ENCODE results near the gene SND1.

SND1 gene

DNA sequence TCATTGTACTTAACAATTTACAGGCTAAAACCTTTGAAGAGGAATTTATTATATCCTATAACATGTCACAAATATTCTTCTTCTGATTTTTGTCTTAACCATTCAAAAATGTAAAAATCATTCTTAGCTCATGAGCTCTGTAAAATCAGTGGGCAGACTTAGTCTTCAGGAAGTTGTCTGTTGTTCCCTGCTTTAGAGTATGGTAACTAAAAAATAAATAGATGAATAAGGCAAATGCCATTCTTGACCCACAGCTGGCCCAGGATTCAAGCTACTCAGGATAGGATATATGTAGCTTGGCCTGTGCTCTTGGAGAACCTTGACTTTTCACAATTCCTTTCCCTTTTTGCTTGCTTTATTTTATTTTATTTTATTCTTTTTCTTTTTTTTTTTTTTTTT is 327.7 kb downstream of the SND1 start:
- no peak for DNase-seq

DNA sequence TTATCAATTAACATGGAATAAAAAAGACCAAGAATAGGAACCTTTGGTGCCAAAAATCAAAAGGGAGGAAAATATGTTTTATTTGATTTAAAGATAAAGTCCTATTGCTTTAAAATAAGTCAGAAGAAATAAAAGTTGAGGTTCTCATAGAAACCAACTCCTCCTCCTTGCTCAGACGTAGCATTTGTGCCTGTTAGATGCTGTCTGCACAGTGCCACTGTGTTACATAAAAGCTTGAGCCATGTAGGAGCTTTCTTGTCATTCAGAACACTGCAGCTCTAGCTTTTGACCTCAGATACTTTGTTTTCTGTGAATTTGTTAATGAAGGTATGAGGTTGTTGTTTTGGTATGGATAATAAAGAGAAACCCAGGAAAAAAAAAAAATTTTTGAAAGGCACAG is 328.9 kb downstream of the SND1 start:
- no peak for DNase-seq

DNA sequence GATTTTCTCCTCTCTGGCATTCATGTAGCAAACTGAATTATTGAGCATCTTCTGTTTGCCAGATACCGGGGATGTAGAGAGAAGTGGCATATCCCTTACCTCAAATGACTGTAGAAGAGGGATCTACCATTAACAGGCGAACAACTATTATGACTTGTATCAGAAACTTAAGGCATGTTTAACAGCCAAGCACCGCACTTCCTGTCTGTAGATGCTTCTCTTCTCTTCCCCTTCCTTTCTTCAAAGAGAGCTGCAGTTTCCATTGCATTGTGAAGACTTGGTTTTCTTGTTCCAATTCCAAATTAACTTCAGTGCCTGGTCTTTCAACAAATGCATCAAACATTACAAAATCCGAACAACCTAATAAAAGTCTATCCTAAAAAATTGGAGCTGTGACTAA is 330.0 kb downstream of the SND1 start:
- no peak for DNase-seq

DNA sequence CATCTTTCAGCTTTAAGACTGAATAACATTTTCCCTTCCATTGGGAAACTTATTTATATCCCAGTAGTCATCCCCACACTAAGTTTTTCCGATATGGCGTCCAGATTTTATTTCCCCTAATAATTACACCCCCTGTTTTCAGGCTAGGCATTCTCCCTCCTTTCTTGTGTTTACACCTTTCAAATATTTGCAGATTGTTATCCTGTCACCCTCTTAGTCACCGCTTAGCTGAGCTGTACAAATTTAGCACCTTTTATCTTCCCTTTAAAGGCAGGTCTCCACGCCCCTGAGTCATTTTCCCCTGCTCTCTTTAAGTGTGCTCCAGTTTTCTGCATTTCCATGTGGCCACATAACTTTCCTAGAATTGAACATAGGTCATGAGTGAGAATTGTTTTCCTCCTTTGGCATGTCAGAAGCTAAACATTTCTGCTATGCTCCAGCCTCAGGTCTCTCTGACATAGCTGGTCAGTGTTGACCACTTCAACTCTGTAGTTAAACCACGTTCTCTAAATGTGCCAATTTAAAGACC is 331.9 kb downstream of the SND1 start:
- DNase-seq = no peak

DNA sequence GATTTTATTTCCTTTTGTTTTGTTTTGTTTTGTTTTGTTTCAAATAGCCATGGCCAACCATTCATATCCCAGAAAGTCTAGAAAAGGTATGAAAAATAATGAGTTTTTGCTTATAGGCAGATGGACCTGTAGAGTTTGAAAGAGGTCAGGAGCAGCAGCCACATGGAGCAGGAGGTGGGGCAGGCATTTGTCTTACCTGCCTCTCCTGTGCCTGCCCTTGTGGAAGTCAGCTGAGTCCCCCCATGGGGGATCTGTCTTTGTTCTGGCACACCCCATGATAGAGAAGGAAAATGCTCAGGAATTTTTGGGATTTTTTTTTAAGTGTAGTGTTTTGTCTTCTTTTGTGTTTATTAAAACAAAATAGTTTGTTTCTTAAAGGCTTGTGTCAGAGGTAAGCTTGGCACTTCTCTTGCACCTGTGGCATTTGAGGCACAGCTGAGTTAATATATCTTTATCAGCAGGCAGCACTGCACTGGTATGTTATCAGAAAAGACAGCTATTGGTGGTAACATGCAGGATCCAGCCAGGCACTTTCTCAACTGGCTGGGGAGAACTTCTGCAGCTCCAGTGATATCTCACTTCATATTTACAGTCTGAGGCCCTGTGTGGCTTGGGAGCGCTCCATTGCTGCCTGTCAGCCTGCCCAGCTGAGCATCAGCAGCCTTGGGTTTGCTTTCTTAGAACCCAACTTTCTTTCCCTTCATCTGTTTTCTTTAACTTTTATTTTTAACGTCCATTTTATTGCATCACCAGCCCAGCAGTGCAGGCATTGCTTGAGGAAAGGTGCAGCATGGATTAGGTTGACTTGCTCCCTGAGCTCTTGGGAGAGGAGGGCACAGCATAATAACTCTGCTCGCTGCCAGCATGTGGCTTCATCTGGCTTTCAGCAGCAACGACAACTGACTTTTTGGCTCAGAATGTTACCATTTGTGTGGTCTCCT is 334.9 kb downstream of the SND1 start:
- DNase-seq = no peak

DNA sequence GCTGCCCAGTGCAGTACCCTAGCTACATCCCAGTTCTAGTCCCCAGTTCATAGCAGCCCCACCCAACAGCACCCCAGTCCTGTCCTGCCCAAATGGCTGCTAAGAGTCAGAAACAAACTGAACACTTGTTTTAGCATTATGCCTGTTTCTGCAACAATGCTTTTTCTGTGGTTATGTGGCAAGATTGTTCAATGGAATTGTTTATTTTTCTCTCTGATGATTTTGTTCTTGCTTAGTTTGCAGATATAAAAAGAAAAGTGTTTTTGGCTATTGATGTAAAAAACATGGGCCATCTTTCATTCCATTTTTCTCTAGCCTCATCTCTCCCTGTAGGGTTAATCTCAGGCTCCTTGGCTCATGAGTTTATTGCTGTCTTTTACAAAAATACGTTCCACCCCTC is 336.8 kb downstream of the SND1 start:
- DNase-seq = no peak

DNA sequence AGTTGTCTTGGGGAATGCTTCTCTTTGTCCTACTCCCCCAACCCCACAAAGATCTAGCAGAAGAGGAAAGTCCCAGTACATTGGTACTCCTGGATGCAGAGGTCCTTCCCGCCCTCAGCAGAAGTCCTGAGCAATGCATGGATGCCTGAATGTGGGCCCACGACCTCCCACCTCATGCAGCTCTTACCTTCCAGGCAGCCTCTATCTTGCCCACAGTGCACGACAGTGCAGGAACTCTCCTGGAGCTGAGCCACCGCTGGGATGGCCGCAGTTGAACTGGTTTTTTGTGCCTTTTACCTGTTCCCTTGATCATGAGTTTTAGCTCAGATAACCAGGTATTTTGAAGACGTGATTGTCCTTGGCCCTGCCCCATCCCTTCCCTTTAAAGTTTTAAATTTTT is 341.3 kb downstream of the SND1 start:
- no peak for DNase-seq

DNA sequence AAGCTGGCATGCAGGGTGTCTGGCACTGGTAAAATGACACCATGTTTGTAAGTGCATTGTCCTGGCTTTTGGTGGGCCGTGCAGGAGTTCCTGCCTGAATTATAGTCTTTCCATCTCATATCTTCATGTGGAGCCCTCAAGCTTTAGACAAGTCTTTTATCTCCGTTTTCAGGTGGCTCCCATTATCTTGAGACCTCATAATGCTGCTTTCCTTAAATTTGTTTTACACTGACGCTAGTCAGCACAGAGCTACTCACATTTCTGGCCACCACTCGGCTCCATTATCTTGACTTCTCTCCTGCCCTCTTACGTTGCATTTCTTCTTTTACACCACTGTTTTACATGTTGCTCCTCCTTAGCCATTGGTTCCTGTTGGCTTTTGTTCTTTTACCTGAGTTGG is 342.0 kb downstream of the SND1 start:
- DNase-seq = no peak

DNA sequence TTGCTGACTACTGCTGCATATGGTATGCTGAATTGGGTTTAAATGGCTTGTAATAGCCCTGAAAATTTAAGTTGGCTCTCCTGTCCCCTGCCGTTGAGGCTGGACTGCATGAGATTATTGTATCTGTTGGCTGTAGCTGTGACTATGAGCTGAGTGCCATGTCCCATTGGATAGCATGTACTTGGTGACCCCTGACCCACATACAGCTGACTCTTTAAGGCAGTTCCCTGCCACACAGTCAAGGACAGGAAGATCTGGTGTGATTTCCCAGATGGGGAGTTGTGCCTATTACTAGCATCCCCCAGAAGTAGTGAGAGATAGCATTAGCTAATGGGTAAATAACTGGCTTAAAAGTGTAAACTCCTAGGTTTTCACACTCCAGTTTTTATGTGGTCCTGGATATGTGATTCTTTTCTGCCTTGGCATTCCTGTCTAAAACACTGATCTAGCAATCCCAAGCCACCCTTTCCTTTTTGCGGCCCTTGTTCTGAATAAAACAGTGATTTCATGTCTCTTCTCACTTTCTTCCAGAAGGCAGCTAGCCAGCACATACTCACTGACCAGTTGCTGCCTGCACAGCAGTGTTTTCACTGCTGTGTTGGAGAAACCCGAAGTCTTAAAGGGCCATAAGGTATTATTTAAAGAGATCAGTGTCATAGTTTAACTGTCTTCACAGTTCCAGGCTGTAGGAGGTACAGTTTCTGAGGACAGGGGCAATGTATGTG is 343.3 kb downstream of the SND1 start:
- DNase-seq = no peak

DNA sequence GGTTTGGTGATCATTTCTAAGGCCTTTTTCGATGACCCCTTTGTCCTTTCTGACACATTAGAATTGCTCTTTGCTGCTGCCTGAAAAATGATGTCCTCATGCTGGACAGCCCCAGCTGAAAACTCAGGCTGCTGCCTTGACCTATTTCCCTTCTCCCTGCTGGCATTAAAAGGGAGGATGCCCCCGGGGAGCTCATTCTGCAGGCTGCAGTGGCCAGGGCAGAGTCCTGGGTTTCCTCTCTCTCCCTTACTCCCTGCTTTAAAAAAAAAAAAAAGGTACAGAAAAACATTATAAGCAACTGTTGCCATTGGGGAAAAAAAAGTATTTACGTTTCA is 343.9 kb downstream of the SND1 start:
- DNase-seq = no peak

DNA sequence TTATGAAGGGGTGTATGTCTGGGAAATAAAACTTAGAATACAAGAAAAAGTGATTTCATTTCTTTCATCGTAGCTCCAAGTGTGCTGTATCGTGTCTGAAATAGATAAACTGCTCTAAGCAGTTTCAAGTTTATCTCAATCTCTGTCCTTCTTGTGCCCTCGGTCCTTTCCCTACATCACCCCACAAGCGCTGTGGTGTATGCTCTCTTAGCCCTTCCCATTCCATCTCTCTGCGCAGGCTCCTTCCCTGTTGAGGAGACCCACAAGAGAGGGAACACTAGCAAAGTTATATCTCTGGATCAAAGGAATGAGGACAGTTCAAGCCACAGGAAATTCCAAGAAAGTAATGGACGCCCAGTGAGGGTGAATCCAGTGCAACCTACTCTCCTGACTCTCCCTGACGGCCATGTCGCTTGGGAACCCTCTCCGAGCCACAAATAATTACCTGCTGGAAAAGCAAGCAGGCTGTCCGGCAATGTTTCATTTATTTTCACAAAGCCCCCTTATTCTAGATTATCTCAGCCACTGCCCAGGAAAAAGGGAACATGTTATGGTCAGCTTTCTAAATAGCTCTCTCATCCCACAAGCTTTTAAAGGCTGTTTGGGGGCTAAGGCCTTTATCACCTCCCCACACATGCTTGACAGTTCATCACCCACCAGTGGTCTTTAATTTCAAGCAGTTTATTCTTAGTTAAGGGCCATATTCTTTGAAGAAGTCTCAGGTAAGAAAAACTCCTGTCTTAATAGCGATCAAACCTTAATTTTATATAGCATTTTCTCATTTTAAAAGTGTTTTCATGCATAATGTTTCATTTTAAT is 344.5 kb downstream of the SND1 start:
- DNase-seq = no peak

DNA sequence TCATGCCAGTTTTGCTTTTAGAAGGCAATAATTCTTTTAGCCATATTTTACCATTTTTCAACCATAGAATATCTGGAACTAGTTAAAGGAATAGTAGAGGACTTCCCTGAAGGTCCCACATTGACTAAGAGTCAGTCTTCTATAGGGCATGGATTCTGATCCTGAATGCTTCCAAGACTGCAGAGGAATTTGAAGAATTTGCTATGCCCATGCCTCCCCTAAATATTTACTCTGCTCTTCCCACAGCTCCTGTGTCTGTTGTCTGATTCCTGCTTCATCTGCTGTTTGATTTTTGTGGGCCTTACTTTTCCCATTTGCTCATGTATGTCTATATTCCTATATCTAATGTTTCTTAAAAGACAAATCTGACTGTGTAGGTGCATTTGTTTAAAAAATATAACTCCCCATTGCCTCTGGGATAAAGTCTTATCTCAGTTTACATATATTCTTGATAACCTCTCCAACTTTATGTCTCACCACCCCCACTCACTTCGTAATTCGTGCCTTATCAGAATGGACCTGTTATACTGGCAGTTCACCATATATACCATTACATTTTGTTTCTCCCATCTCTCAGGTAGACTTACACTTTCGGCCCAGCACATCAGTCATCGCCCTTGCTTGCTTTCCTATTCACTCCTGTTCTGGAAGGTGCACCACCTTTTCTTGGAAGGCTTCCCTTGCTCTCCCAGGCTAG is 345.4 kb downstream of the SND1 start:
- DNase-seq = no peak

DNA sequence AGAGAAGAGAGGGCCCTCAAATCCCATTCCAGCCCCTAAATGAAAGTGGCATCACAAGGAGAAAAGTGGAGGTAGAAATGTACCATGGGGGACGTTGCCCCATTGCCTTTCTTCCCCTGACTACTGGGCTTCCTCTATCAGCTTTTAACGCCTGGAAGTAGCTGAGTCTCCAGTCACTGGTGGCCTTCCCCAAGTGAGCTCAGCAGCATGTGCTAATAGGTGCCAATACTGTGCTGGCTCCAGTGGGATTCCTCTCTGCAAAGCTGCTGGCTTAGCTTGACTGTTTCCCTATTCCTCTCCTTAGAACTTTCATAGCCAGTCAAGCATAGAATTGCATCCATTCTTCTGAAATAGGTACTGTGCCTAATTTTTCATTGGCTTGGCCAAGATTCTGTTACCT is 346.7 kb downstream of the SND1 start:
- DNase-seq = no peak

DNA sequence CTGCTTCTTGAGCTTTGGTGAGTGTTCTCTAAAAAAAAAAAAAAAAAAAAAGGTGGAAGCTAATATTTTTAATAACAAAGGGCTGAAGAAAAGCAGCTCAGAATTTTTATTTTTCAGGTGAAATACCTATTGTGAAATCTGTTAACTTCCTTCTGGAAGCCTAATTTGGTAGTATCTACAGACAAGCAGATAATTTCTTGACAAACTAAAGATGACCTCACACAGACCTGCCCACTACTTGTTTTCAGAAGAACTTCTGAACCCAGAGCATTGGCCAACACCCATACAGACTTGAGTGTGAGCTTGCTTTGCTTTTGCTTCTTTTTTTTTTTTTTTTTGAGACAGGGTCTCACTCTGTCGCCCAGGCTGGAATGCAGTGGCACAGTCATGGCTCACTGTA is 348.1 kb downstream of the SND1 start:
- no peak for DNase-seq

DNA sequence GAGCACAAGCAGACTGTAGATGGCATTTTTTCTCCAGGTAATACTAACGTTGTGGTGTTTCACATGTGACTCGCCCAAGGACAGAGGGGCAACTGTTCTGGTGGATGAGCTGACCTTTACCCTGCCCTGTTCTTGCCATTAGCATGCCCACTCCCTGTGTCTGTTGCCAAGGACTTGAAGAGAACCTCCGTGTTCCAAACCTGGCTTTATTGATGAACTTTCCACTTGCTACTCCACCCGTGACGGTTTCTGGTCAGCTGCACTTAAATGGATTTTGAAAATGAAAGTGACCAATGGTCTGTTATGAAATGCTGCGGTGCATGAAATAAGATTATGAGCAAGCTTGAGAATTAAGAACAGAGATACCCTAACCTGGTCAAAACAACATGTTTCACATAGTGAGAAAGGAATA is 348.9 kb downstream of the SND1 start:
- no peak for DNase-seq

DNA sequence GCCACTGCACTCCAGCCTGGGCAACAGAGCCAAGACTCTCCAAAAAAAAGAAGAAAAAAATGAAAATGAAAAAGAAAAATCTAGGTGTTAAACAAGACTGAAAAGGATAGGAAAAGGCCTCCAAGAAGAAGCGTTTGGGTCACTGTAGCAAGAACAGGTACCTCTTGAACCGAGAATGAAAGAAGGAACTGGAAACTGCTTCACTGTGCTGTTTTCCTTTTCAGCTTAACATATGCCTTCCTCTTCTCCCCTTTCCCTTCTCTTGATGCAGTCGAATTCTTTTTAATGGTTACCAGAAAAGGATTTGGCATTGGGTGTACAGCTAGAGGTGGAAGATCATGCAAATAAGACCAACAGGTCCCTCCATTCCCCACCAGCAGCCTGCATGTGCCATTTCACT is 351.2 kb downstream of the SND1 start:
- no peak for DNase-seq

DNA sequence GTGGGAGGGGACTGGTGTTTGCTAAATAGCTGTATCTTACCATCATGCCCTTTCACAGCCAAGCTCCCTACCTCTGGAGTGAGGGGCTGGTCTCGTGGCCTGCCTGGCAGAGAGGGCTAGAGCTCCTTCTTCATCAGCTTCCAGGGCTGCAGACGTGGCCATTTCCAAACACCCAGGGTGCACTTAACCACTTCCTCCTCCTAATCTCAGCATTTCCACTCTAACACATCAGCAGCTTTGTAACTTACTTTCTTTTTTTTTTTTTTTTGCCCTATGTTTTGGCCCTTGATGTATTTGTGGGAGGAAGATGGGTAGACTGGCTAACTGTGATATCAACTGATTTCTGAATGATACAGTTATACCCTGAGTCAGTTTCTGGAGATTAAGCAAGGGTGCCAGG is 351.8 kb downstream of the SND1 start:
- no peak for DNase-seq

DNA sequence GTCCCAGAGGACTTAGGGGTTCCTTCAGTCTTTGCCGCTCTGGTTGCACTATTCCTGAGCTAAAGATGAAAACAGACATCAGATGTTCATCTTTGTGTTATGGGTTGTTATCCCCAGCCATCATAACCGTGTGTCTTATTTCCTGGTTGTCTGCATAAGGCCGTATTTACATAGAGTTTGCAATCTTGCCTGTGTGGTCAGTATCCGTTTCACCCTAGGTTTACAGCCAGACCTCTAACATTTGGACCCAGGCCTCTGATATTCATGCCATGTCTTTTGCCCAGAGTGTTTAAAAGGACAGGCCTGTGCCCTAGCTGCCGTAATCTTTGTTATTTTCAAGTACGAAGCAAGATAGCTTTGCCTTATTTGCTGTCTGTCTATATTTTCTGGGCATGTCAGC is 352.6 kb downstream of the SND1 start:
- no peak for DNase-seq

DNA sequence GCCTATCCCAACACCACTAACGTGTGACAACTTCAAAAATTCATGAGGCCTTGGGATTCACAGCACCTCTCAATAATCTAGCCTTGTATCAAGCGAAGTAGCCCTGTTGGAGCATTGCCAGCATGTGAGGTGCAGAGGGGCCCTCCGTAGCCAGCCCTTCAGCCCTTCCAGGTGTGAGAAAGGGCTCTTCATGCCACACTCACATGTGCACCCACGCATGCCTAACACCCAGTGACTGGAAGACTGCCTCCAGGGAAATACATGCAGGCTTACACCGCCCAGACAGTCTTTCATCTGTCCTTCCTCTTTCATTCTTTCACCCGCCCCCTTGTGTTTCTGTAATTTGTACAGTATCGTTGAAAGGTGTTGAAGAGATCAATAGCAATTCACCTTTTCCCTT is 353.1 kb downstream of the SND1 start:
- no peak for DNase-seq

DNA sequence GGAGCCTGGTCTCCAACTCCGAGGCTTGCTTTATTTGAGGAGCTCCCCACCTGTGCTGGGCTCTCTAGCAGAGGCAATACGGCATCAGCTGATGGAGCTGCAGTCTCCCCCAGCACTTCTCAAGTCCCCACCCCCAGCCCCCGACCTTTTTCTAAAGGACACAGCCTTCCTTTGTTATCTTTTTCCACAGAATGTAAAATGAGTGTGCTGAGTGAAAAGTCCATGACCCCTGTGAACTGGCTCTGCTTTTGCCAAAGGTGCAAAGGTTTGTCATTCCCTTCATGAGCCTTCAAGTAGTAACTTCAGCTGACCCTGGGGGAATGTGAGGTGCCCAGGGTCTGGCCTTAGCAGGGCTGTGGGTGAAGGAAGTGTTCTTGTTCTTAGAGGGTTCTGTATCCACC is 353.8 kb downstream of the SND1 start:
- no peak for DNase-seq

DNA sequence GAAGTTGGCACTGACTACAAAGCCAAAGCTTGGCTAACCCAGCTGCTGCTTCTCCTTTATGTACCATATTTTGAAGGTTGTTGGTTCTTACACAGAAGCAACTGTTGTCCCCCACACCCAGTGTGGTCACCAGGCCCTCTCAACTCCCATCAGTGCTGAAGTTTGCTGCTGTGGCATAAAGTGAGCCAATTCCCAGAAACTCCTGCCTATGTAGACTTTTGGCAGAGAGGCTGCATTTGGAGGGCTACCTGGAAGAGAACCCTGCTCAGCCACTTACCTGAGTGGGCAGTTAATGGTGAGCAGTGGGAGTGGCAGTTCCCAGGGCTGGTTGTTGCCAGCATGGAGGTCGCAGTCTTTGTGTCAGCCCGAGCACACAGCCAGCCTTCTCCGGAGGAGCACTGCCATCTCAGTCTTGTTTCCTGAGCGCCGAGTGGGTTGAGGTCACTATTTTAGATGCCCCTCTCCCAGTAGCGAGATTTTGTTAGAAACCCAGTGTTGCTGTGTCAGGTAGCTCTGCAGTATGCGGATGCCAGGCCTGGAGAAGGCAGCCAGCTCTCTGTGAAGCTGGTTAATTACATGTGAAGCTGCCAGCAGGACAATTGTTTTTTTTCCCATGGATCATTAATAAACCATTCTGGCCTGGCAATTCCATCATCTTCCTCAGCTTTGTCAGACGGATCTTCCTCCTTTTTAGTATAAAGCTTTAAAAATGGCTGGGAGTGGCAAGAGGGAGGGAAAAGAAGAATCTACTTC is 354.7 kb downstream of the SND1 start:
- no peak for DNase-seq

DNA sequence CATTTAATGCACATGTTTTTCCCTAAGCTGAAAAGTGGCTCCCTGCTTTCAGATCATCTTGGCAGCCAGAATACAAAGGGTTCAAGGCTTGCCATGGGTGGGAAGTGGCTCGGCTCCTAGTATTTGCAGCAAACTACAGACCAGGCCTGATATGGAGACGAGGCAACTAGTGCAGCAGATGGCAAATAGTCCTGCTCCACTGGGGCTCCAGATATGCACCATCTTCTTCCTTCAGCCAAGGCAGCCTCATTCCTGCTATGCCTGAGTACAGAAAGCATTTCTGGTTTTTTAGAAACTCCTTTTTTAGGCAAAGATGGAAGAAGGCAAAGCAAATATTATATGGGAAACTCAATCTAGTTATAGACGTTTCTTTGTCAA is 355.3 kb downstream of the SND1 start:
- DNase-seq = no peak
